ENCODE results near the gene ALDH1B1.

DNA sequence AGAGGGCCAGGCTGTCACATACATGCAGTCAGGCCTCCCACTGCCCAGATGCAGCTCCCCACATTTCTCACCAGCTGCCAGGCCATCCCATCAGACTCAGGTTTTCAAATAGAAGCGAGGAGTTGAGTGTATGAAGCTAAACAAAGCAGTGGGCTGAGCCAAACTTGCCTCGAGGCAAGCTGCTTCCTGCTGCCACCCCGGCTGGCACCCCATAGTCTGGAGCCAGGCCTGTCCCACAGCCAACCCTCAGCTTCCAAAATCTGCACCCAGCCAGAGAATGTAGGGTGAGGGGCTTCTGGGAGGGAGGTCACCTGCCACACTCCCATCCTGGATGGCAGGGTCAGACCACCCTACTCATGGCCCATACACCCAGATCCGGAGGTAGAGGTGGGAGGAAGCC, 22.3 kb upstream of the ALDH1B1 start:
- TF ChIP-seq CTCF (conservative IDR thresholded peaks at IDR 0.05) (no peak), ZFX (IDR thresholded peaks at IDR 0.05) (no peak)
